GM19463 (cell line): ENCODE measurements around the gene PRLH.
A peak's percentile ranks its signal among the peaks of the same experiment; 100 is the strongest.

Experiments used
- ATAC-seq: cut with Tn5 transposase; IDR thresholded peaks from one replicate; pipeline ENCODE4 v1.9.1; 2021; ENCODE audit warnings: mild to moderate bottlenecking, moderate library complexity; ENCODE audit not compliant: unreplicated experiment

Gene PRLH

DNA sequence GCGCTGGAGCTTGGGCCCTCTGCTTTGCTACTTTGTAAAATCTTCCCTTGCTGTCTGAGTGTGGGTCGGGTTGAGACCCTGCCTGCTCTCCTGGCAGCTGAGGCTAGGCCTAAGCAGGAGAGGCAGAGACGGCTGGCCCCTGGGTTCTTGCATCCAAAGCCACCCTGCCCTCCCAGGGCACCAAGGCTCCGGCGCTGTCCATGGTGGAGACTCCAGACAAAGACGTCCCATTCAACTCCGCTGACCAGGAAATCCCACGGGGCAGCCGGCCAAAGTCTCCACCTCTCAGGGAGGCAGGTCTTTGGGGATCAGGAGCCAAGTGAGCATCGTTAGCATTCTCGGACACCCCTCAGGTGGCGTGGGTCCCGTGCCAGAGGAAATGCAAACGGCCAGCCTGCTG lies 2.6 kb upstream of the PRLH start:
- no peak for ATAC-seq

DNA sequence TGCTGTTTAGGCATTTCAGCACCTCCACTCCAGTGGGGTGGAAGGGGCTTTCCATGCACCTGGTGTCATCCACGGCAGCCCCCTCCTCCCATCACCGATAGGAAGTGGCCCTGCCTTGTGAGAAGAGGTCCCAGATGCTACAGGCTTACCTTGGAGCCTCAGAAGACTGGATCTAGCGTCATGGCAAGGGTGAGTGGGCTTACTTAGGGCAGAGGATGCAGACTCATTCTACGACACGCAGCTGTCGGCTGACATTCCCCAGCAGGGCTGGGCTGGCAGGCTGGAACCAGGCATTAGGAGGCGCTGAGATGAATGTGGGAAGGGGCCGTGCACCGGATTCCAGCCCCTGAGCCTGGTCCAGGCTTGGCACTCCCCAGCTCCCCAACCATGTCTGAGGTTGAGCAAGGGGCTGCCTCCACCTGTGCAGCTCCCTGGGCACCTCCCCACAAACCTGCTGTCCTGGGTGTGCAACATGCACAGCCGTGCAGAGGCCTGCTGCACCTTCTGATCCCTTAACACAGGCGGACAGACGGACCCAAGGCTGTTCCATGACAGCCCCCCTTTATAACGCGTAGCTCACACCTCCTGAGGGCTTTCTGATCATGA lies 1.7 kb upstream of the PRLH start:
- no peak for ATAC-seq

DNA sequence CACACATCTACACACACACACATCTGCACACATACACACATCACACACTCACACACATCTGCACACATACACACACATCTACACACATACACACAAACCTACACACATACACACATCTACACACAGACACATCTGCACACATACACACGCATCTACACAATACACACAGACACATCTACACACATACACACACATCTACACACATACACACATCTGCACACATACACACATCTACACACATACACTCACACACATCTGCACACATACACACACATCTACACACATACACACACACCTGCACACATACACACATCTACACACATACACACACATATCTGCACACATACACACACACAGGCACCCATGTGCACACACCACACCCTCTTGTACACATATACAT lies 400 bp upstream of the PRLH start:
- no peak for ATAC-seq

DNA sequence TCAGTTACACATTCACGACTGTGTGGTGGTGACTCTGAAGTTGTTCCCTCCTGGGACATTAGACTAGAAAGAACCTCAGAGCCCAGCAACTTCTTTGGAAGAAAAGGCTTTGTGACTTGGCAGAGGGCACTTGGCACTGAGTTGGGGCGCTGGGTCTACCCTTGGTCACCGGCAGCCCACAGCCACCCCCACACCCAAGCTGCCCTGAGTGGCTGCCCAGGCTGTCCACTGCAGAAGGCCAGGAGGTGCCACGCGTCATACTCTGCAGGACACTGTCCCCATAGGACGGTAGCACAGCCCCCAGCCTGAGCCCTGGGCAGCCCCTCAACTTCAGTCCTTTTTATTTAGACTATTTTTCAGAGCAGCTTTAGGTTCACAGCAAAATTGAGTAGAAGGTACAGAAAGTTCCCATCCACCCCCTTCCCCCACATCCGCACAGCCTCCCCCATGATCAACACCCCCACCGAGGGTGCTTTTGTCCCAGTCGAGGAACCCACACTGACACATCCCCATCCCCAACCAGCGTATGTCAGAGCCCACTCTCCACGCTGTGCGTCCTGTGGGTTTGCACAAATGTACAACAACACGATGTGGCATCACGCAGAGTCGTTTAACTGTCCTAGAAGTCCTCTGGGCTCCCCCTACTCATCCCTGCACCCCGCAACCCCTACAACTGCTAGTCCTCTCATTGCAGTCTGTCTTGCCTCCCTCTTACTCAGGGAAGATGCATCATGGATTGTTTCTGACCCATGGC lies 1.1 kb downstream of the PRLH start:
- no peak for ATAC-seq

DNA sequence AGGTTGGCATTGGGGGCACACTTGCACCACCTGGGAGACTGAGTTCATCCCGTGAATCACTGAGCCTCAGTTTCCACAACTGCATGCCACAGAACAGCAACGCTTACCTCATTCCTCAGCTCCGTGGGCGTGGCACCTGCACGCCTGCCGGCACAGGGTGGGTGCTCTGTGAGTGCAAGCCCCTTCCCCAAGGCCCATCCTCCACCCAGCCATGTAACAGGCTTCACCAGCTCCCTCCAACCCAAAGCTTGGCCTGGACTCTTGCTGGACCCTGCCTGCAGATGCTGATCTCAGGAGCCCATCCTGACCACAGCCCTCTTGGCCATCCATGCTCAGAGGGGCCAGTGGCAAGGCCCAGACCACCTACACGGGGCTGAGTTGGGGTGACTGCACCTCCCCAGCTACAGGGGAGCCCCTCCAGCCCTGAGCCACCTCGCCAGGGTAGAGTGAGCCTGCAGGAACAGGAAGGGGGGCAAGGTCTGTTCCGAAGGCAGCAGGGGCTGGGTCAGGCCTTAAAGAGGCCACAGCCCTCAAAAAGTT lies 1.8 kb downstream of the PRLH start:
- no peak for ATAC-seq

DNA sequence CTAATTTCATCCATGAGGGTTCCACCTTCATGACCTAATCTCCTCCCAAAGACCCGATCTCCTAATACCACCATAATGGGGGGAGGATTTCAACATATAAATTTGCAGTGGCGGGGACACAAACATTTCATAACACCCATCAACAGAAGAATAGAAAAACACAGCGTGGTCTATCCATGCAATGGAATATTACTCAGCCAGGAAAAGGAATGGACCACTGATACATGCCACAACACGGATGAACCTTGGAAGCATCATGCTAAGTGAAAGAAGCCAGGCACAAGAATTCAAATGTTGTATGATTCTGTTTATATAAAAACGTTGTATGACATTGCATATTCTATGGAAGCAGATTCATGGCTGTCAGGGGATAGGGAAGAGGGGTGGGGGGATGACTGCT lies 2.7 kb downstream of the PRLH start:
- no peak for ATAC-seq

DNA sequence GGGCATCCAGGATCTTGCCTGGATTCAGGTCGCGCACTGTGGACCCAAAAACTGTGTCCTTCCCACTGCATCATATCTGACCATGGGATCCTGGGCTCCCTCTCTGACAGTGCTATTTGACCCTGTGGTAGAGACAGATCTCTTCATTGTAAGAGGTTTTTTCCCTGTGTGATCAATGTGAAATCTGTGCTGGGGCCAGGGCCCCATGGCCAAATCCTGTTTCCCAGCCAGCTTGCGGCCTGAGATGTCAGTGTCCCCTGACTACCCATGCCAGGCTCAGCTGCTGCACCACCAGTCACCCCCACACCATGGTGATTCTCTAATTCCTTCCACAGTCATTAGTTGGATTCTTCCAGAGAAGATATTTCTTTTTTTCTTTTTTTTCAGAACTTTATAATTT lies 3.5 kb downstream of the PRLH start:
- no peak for ATAC-seq

DNA sequence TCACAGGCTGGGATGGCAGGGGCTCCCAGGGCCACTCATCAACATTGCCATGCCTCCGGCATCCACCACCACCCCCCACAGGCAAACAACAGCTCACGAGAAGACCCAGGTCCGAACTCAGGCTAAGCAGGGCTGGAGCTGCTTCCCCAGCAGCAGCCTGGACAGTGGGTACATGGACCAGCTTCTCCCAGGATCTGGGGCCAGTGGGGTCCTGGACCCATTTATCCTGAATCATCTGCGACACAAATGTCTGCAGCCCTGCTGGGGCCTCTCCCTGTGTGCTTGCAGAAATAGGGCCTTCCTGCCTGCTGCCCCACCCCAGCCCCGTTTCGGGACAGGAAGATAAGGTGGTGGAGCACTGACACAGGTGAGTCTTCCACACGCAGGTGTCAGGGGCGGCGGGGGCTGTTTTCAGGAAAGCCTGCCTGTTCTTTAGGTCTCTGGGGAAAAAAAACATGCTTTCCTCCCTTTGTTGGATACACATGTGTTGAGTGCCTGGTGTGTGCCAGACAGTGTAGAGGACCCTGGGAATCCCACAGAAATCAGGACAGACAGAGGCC lies 4.5 kb downstream of the PRLH start:
- ATAC-seq, result no peak

DNA sequence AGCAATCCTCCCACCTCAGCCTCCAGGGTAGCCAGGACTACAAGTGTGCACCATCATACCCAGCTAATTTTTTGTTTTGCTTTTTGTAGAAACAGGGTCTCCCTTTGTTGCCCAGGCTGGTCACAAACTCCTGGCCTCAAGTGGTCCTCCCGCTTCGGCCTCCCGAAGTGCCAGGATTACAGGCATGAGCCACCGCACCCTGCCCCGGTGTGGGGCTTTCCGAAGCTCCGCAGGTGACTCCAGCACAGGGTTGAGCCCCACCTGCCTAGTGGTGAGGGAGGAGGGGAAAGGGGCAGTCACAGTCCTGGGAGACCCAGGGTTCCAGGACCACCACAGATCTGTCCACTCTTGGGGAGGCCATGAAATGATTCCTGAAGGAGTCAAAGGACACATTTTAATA lies 5.2 kb downstream of the PRLH start:
- no peak for ATAC-seq

DNA sequence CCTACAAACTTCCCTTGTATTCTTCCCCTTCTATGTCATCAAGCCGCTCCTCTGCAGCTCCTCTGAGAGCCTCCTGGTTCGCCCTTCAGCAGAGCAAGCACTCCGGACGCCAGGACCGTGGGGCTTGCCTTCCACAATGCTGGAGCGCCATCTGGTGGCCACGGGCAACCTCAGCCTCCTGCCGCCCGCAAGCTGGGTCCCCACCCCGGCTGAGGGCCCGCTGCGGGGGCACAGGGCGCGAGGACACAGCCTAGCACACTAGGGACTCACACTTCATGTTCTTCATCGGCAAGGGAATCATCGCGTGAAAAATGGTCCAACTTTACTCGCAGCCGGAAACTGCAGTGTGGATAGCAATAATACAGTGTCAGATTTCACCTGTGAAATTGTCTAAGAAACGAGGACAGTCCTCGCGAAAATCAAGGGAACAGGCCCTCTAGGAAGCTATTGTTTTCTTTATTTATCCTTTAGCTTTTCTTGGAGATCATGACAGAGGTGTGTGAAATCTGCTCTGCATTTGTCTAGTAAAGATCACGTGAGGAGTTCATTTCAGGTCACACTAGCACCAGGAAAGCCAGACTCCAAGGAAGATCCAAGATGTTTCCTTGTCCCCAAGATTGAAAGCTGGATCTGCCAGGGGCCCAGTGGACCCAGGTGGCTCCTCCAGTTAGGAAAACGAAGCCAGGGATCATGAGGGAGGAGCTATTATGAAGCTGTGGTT lies 5.8 kb downstream of the PRLH start:
- peak; percentile 91 for ATAC-seq

DNA sequence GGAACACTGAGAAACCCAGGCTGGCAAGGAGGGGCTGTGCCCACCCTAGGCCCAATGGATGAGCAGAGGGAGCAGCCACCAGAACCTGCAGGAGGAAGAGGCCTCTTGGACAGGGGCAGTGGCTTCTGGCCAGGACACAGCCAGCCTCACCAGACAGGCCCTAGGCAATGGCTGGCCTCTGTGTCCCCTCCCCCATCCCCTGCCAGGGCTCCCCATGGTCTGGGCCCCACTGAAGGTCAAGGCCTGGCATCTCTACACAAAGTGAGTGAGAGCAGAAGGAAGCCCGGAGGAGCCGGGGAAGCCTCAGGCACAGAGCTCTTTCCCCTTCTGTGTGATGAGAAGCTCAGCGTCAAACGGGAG lies 6.3 kb downstream of the PRLH start:
- no peak for ATAC-seq

DNA sequence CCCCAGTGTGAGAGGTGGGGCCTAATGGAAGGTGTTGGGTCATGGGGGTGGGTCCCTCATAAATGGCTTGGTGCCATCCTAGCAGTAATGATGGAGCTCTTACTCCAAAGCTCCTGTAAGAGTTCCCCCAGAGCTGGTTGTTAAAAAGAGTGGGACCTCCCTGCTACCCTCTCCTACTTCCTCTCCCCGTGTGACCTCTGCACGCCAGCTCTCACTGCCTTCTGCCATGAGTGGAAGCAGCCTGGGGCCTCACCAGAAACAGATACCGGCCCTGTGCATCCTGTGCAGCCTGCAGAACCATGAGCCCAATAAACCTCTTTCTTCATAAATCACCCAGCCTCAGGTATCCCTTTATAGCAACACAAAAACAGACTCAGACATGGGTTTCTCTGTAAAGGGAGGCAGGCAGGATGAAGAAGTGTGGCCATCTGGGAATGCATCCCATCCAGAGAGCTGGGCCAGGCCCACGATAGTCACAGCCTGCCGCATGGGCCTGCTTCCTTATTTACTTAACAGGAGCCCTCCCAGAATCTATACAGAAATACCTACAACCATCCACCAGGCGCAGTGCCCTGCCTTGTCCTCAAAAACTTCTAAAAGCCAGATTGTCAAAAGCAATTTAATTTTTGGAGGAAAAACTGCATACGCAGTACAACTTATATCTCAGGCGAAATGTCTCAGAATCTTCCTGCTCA lies 7.5 kb downstream of the PRLH start:
- ATAC-seq, result no peak

DNA sequence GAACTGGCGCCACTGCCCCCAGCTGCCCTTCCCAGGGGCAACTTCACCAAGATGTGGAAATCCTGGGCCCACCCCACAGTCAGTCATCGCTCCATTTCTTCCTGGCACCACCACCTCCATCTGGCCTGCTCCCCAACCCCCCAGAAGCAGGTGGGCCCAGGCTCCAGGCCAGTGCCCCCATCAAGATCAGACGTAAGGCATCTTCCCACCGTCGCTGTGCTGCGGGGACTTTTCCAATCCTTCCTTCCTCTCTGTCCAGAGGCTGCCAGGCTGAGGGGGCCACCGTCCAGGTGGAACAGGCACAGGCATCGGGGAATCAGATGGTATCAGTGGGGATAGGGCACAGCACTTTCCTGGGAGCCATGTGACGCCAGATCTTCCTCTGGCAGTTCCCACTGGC lies 8.1 kb downstream of the PRLH start:
- no peak for ATAC-seq

DNA sequence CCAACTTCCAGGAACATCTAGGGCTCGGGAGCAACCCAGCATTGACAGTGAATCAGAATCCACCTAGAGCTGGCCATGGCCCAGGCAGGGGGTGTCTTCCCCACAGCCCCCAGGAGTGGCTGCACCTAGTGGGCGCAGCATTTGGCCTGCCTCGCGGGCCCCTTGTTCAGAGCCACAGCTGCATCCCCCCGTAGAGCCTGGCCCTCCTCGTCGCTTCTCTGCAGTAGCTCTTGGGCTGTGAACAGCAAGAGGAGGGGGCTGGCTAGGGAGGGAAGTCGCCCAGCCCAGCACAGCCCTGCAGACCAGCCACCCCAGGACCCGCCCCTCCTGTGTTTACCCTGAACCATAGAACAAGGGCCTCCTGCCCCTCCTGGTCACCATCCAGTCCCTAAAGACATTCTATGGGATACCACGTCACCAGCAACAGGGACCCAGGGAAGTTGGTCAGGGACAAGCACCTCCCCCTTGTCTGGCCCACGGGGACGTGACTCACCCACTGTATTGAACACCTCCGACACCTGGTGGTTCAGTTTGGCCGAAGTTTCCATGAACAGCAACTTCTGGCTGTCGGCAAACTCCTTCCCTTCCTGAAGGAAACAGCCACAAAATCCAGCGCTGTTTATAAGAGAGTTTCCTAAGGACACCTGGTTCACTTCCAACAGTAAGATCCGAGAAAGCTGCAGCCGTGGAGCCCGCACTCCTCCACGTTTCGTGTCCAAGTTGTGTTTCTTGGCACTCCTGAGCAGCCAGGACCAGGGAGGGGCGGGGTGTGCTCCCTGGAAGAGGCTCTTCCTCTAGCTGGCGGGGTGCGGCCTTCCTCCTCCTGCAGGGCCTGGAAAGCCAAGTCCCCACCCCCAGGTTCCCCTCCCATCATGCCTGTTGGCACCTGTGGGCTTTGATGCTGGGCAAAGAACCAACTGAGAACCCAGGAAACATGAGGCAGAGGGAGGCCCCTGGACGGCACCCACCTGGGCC lies 8.8 kb downstream of the PRLH start:
- ATAC-seq, result no peak

DNA sequence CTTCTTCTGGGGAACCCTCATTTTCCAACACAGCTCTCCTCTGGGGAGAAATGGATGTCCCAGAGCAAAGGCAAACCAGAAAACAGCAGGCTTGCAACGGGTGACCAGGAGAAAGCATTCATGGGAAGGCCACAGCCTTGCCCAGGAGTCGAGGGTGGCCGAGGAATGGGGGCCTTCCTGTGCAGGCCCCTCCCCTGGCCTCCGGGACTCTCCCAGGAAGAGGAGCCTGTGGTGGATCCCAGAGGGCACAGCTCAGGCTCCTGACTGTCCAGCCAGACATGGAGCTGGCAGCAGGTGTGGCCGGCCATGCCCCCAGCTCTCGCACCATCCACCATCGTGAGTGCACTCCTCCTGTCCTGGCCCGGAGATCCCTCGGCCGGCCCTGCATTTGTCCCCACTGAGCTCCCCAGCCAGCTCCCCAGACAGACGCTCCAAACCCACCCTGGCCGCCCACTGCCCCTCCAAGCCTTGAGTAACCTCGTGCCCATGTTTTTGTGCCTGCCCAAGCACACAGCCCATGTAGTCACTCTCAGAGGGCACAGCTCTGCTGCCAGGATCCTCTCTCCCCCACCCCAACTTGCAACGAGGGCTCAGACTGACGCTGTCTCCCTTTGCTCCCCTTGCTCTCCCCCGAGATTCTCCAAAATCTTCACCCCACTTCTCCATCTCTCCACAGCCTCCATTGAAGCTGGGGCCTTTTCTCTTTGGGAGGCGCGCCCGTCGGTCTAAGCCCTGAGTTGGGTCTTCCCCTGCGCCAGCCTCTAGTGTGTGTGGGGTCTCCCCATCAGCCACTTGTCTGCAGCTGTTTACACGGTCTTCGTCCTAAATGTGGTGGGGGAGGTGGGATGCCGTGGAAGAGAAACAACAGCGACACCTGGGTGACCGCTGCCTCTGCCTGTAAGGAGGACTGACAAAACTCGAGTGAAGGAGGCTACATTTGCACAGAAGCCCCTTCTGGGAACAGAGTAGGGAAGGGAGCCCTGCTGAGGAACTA lies 9.8 kb downstream of the PRLH start:
- no peak for ATAC-seq

DNA sequence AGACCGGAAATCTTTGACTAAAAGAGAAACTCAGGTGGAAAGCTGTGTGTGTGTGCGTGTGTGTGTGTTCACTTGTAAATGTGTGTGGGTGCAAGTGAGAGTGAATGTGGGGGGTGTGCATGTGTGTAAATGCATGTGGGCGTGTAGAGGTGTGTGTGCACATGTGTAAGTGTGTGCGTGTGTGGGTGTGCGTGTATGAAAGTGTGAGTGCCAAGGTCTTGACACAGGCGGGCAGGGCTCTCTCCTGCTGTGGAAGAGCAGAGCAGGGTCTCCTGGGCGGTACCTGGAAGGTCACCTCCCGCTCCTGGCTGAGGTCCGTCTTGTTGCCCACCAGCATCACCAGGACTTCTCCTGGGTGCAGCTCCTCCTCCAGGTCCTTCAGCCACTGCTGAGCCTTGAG lies 10.6 kb downstream of the PRLH start:
- ATAC-seq, result no peak

DNA sequence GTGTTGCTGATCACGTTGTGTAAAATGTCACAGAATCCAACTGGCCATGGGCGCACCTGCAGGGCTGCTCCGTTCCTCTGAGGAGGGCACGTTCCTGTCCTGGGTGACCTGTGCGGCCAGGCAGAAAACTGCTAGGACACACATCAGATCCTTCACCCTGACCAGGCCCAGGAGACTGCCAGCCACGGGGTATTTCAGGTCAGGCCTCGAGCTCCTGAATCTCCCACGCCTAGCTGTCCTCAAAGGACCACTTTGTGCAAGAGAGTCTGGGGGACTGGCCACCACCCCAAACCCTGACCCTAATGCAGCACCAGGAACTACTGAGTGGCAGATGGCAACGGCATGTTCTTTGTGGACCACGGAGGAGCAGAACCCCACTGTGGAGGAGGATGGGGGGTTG lies 11.1 kb downstream of the PRLH start:
- ATAC-seq, result no peak

DNA sequence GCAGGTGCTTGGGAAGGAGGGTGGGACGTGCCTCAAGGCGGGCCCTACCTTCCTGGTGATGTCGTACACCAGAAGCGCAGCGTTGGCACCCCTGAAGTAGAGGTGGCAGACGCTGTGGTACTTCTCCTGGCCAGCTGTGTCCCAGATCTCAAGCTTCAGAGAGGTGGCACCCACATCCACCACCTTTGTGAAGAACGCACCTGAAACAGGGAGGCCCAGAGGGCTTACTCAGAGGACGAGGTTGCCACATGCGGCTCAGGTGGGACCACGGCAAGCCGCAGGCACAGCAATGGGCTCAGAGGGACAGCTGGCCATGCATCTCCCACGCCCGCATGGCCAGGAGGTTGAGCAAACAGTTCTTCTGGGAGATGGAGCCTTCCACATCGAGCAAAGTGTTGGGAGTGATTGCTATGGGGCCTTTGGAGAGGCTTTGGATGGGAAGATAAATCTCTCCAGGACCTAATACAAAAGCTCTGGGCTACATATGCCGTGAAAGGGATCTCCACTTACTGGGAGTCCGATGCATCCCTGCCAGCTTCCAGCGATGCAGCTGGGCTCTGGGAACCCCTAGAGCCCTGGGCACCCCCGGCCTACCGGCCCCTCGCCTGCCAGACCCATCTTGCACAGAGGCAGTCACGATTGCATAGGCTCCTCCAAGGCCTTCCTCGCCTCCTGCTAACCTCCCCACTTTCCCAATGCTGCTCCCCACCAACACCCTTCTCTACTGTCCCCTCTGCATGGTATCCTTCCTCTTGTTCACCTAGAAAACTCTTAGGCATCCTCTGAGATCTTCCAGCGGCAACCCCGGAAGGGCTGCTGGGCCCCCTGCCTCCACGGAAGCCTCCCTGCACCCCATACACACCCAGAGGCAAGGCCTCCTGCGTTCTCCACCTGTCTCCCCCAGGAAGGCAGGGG lies 11.8 kb downstream of the PRLH start:
- no peak for ATAC-seq
